Thymus (tissue), 14 donors: Measurements from ENCODE around the gene ZBTB22. TPM values are rescaled to one million over a fixed set of nuclear protein-coding genes. Genes with fewer than 3 reads are reported as not detected.
A peak's percentile ranks its signal among the peaks of the same experiment; 100 is the strongest.
"Not testable (repeated sequence)": the region's sequence is repeated elsewhere in the genome, so short reads cannot be mapped to it uniquely, and the experiment has no call there.

Source experiments
- DNase-seq, 9 donors: peaks; one replicate each; pipeline ENCODE4 v3.0.0-alpha.2; 2013; ENCODE audit warnings: low spot score in 9 of 9, low read depth in 6 of 9, missing footprints in 1 of 9
- H3K27ac ChIP-seq, 2 donors: one replicate each; pipeline ENCODE4 v1.5.1; 2013; ENCODE audit warnings: control low read depth in 1 of 2, low read depth in 1 of 2, low read length in 1 of 2, mild to moderate bottlenecking in 1 of 2, moderate library complexity in 1 of 2
- H3K27me3 ChIP-seq, 2 donors: one replicate each; pipeline ENCODE4 v1.5.1; 2013; ENCODE audit warnings: low read length in 1 of 2; ENCODE audit not compliant: control insufficient read depth in 2 of 2, insufficient read depth in 1 of 2
- H3K36me3 ChIP-seq, 2 donors: one replicate each; pipeline ENCODE4 v1.5.1; 2013; ENCODE audit warnings: low read length in 1 of 2, mild to moderate bottlenecking in 1 of 2, moderate library complexity in 1 of 2; ENCODE audit not compliant: control insufficient read depth in 2 of 2, insufficient read depth in 2 of 2
- H3K4me1 ChIP-seq, 2 donors: one replicate each; pipeline ENCODE4 v1.5.1; 2013; ENCODE audit warnings: low read length in 2 of 2; ENCODE audit not compliant: control insufficient read depth in 2 of 2, insufficient read depth in 2 of 2
- H3K4me3 ChIP-seq, 2 donors: one replicate each; pipeline ENCODE4 v1.5.1; 2013; ENCODE audit warnings: low read length in 2 of 2, control low read depth in 1 of 2, mild to moderate bottlenecking in 1 of 2
- H3K9me3 ChIP-seq, 2 donors: one replicate each; pipeline ENCODE4 v1.5.1; 2013; ENCODE audit warnings: low read length in 1 of 2, mild to moderate bottlenecking in 1 of 2; ENCODE audit not compliant: control insufficient read depth in 2 of 2, insufficient read depth in 1 of 2
- WGBS: extraction: QIAGEN DNeasy Blood & Tissue Kit; methylation state at CpG from one replicate; pipeline ENCODE4 v1.1.7; 2013; 5-methylcytosine and 5-hydroxymethylcytosine counted together
- long read RNA-seq, 10 donors: transcript quantifications; one replicate each; lab custom pipeline, GENCODE V29; 2026
- polyA plus RNA-seq: library from polyadenylated mRNA; stranded (reverse); fragments of 200-250 nt; gene quantifications from one replicate; pipeline ENCODE4 v1.2.3, GENCODE V29; 2013
- total RNA-seq: library from RNA; stranded (reverse); fragments of 120-200 nt; gene quantifications from one replicate; pipeline ENCODE4 v1.2.4, GENCODE V29; 2013
- donor health status: healthy.

Gene ZBTB22
- total RNA-seq: 10.3 TPM
- polyA plus RNA-seq: 15.5 TPM
- long read RNA-seq, donor 1: 0 reads
- long read RNA-seq, donor 2: 0 reads
- long read RNA-seq, donor 3, transcript ZBTB22-208 (2 exons, 2,651 nt): major isoform, 6 of 6 reads
- long read RNA-seq, donor 3, partial matches to known transcripts: 0 of 6 reads
- long read RNA-seq, donor 3, other reads (novel, unspliced or antisense): 0 of 6 reads
- long read RNA-seq, donor 4, partial matches to known transcripts: 0 of 3 reads
- long read RNA-seq, donor 4, other reads (novel, unspliced or antisense): 0 of 3 reads
- long read RNA-seq, donor 5, transcript ZBTB22-208 (2 exons, 2,651 nt): major isoform, 9 of 9 reads
- long read RNA-seq, donor 5, partial matches to known transcripts: 0 of 9 reads
- long read RNA-seq, donor 5, other reads (novel, unspliced or antisense): 0 of 9 reads
- long read RNA-seq, donor 6, partial matches to known transcripts: 0 of 2 reads
- long read RNA-seq, donor 6, other reads (novel, unspliced or antisense): 0 of 2 reads
- long read RNA-seq, donor 7, partial matches to known transcripts: 0 of 1 reads
- long read RNA-seq, donor 7, other reads (novel, unspliced or antisense): 0 of 1 reads
- long read RNA-seq, donor 8, partial matches to known transcripts: 0 of 4 reads
- long read RNA-seq, donor 8, other reads (novel, unspliced or antisense): 0 of 4 reads
- long read RNA-seq, donor 9, partial matches to known transcripts: 0 of 2 reads
- long read RNA-seq, donor 9, other reads (novel, unspliced or antisense): 0 of 2 reads
- long read RNA-seq, donor 10, partial matches to known transcripts: 0 of 4 reads
- long read RNA-seq, donor 10, other reads (novel, unspliced or antisense): 0 of 4 reads

- Histone ChIP-seq H3K27ac (peak within 1 kb of the TSS; percentile 80 to 89), H3K4me1 (peaks cover 21 to 61% of the 10 kb centered on the region in 2 donors), H3K27me3 (no peaks in the 10 kb centered on the region), H3K9me3 (no peaks in the 10 kb centered on the region), H3K4me3 (peak within 1 kb of the TSS; percentile 61 to 73), H3K36me3 (peaks cover 27 to 33% of the 10 kb centered on the region in 2 donors)
- WGBS: 5% methylated on average over 44 of the region's 44 CpGs
- DNase-seq: peak; percentile 88 to 99 (median 96)
Measured at GRCh38 chr6:33317669-33318425, at the start of gene ZBTB22. TSS of gene ZBTB22 (minus strand) at chr6:33317744. CDS start at chr6:33316916, 828 bp downstream.

- H3K27me3 ChIP-seq: no peaks in the 10 kb centered on the region
- H3K27ac ChIP-seq: no peak overlapping the region
- no peaks in the 10 kb centered on the region for H3K36me3 ChIP-seq
- no peaks in the 10 kb centered on the region for H3K9me3 ChIP-seq
- DNase-seq: no peak
- no peaks in the 10 kb centered on the region for H3K4me1 ChIP-seq
- H3K4me3 ChIP-seq: no peak overlapping the region
- WGBS: 98% methylated on average over 8 of the region's 8 CpGs
Measured at GRCh38 chr6:33367009-33367714, 49.6 kb upstream of the ZBTB22 start.

GRCh38 chr6:33365206-33365971 is 47.8 kb upstream of the ZBTB22 start:
- not testable (repeated sequence) for H3K27ac ChIP-seq, H3K27me3 ChIP-seq, H3K36me3 ChIP-seq, H3K9me3 ChIP-seq, H3K4me1 ChIP-seq, H3K4me3 ChIP-seq, DNase-seq
- WGBS: 88% methylated on average over 10 of the region's 10 CpGs

- 53% methylated on average over 7 of the region's 8 CpGs for WGBS
- not testable (repeated sequence) for H3K4me1 ChIP-seq, H3K36me3 ChIP-seq, H3K27ac ChIP-seq, H3K27me3 ChIP-seq, H3K4me3 ChIP-seq, H3K9me3 ChIP-seq, DNase-seq
Measured at GRCh38 chr6:33364475-33365205, 47.1 kb upstream of the ZBTB22 start.

- H3K36me3 ChIP-seq, DNase-seq, H3K27me3 ChIP-seq, H3K4me1 ChIP-seq, H3K9me3 ChIP-seq, H3K4me3 ChIP-seq, H3K27ac ChIP-seq: not testable (repeated sequence)
- WGBS: 97% methylated on average over 12 of the region's 12 CpGs
Measured at GRCh38 chr6:33363486-33363885, 45.9 kb upstream of the ZBTB22 start.

GRCh38 chr6:33359331-33359730 is 41.8 kb upstream of the ZBTB22 start:
- Histone ChIP-seq H3K4me1 (no peaks in the 10 kb centered on the region), H3K27me3 (no peaks in the 10 kb centered on the region), H3K27ac (no peak overlapping the region), H3K9me3 (no peaks in the 10 kb centered on the region), H3K4me3 (no peak overlapping the region), H3K36me3 (no peaks in the 10 kb centered on the region)
- DNase-seq: no peak

DNA sequence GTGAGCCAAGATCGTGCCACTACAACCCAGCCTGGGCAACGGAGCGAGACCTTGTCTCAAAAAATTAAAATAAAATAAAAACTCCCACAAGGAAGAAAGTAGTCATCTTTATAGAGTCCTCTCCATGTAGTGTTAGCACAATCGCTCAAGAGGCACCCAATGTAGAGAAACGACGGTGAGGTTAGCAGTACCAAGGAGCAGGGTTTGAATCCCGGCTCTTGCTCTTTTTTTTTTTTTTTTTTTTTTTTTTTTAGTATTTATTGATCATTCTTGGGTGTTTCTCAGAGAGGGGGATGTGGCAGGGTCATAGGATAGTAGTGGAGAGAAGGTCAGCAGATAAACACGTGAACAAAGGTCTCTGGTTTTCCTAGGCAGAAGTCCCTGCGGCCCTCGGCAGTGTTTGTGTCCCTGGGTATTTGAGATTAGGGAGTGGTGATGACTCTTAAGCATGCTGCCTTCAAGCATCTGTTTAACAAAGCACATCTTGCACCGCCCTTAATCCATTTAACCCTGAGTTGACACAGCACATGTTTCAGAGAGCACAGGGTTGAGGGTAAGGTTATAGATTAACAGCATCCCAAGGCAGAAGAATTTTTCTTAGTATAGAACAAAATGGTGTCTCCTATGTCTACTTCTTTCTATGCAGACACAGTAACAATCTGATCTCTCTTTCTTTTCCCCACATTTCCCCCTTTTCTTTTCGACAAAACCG is 39.8 kb upstream of the ZBTB22 start:
- H3K27me3 ChIP-seq, H3K4me3 ChIP-seq, DNase-seq, H3K36me3 ChIP-seq, H3K9me3 ChIP-seq, H3K4me1 ChIP-seq, H3K27ac ChIP-seq: not testable (repeated sequence)
- 90% methylated on average over 13 of the region's 13 CpGs for WGBS
